Endodermal cell (in vitro differentiated cells): ENCODE results near the gene DRD4. TPM values are rescaled to one million over a fixed set of nuclear protein-coding genes. Genes with fewer than 3 reads are reported as not detected.
A peak's percentile ranks its signal among the peaks of the same experiment; 100 is the strongest.

Experiments
- DNase-seq: peaks from one replicate; pipeline ENCODE4 v3.0.0-alpha.2; 2017
- H3K27ac ChIP-seq: 2 replicates; pipeline ENCODE4 v1.5.1; 2013; ENCODE audit warnings: mild to moderate bottlenecking, low read depth, low read length, moderate library complexity
- H3K27me3 ChIP-seq: 2 replicates; pipeline ENCODE4 v1.6.1; 2013; ENCODE audit warnings: mild to moderate bottlenecking, low read length, moderate library complexity; ENCODE audit not compliant: insufficient read depth, control insufficient read depth, poor library complexity, severe bottlenecking
- H3K36me3 ChIP-seq: 2 replicates; pipeline ENCODE4 v1.7.0; 2013; ENCODE audit warnings: mild to moderate bottlenecking, low read length, moderate library complexity; ENCODE audit not compliant: control insufficient read depth, insufficient read depth
- H3K4me1 ChIP-seq: one replicate; pipeline ENCODE4 v1.7.0; 2013; ENCODE audit warnings: low read length; ENCODE audit not compliant: control insufficient read depth, insufficient read depth
- H3K4me3 ChIP-seq: 2 replicates; pipeline ENCODE4 v1.5.1; 2013; ENCODE audit warnings: mild to moderate bottlenecking, low read length, moderate library complexity
- H3K9ac ChIP-seq: 2 replicates; pipeline ENCODE4 v1.6.1; 2013; ENCODE audit warnings: mild to moderate bottlenecking, low read length, moderate library complexity; ENCODE audit not compliant: poor library complexity, severe bottlenecking; ENCODE audit errors: extremely low read depth
- H3K9me3 ChIP-seq: 2 replicates; pipeline ENCODE4 v1.6.1; 2013; ENCODE audit warnings: mild to moderate bottlenecking, low read length, moderate library complexity; ENCODE audit not compliant: control insufficient read depth
- H3K27ac Mint-ChIP-seq: 2 replicates; pipeline ENCODE4 v1.8.0; 2020; ENCODE audit warnings: mixed read lengths
- H3K27me3 Mint-ChIP-seq: 2 replicates; pipeline ENCODE4 v1.8.0; 2021; ENCODE audit warnings: mild to moderate bottlenecking, mixed read lengths; ENCODE audit not compliant: insufficient read depth
- H3K36me3 Mint-ChIP-seq: 2 replicates; pipeline ENCODE4 v1.8.0; 2020; ENCODE audit warnings: low read depth, mixed read lengths
- H3K4me1 Mint-ChIP-seq: 2 replicates; pipeline ENCODE4 v1.8.0; 2020; ENCODE audit warnings: mixed read lengths
- H3K4me3 Mint-ChIP-seq: 2 replicates; pipeline ENCODE4 v1.8.0; 2020; ENCODE audit warnings: mild to moderate bottlenecking, moderate library complexity, mixed read lengths
- H3K9me3 Mint-ChIP-seq: 2 replicates; pipeline ENCODE4 v1.8.0; 2020; ENCODE audit warnings: mild to moderate bottlenecking, mixed read lengths
- CTCF ChIP-seq: fragments of 200-600 bp; sonication (generic); conservative IDR thresholded peaks from 2 replicates; pipeline ENCODE4 v1.5.0; 2021; ENCODE audit warnings: antibody characterized with exemption, mild to moderate bottlenecking
- WGBS, 2 experiments: methylation state at CpG; one replicate each; pipeline versions ENCODE4 v1.1.5 to v1.1.7; 2013; ENCODE audit warnings: missing lambda C conversion rate in 2 of 2, mixed read lengths in 1 of 2; ENCODE audit not compliant: insufficient coverage in 1 of 2, insufficient read length in 1 of 2; 5-methylcytosine and 5-hydroxymethylcytosine counted together
- total RNA-seq, 2 donors: library from RNA; stranded (reverse); fragmentation: NEBNext Ultra II Directional in 1 of 2; extraction: Animal tissue kit (Norgen Biotek cat#: 25700) in 1 of 2; gene quantifications; 2 replicates in 1 of 2; 3 replicates in 1 of 2; pipeline ENCODE4 v1.2.1, GENCODE V29; 2021

DRD4 gene
- total RNA-seq, 2 donors from 2014 or later, result 1.8 to 2.7 TPM

GRCh38 chr11:638631-639331, 1.7 kb downstream of the DRD4 start:
- Histone ChIP-seq H3K9me3 (no peaks in the 10 kb centered on the region), H3K27ac (peak overlapping the region; percentile 68), H3K36me3 (no peaks in the 10 kb centered on the region), H3K4me3 (no peak overlapping the region), H3K27me3 (peaks cover 57% of the 10 kb centered on the region), H3K4me1 (peaks cover 3% of the 10 kb centered on the region), H3K9ac (peak overlapping the region; percentile 39)
- Mint-ChIP-seq H3K36me3 (peaks cover 4% of the 10 kb centered on the region), H3K4me1 (peaks cover 9% of the 10 kb centered on the region), H3K27ac (peak overlapping the region; percentile 85), H3K27me3 (peaks cover 63% of the 10 kb centered on the region), H3K9me3 (no peaks in the 10 kb centered on the region), H3K4me3 (peak overlapping the region; percentile 45)
- peak; percentile 87 for DNase-seq
- 8 to 11% methylated on average over 13 to 27 of the region's 28 CpGs for WGBS, 2 experiments
- TF ChIP-seq CTCF, result no peak

- TF ChIP-seq CTCF, result no peak
- DNase-seq, result peak; percentile 54
Observed at GRCh38 chr11:639332-639955, 2.4 kb downstream of the DRD4 start.

GRCh38 chr11:640021-640706, 3.1 kb downstream of the DRD4 start:
- Mint-ChIP-seq H3K36me3 (peaks cover 9% of the 10 kb centered on the region), H3K27me3 (peaks cover 52% of the 10 kb centered on the region), H3K9me3 (no peaks in the 10 kb centered on the region), H3K4me3 (peak overlapping the region; percentile 45), H3K27ac (peak overlapping the region; percentile 39), H3K4me1 (peaks cover 9% of the 10 kb centered on the region)
- Histone ChIP-seq H3K9me3 (no peaks in the 10 kb centered on the region), H3K27ac (no peak overlapping the region), H3K4me1 (peaks cover 3% of the 10 kb centered on the region), H3K4me3 (no peak overlapping the region), H3K27me3 (peaks cover 53% of the 10 kb centered on the region), H3K36me3 (no peaks in the 10 kb centered on the region), H3K9ac (no peak overlapping the region)
- WGBS, 2 experiments, result 48 to 80% methylated on average over 24 to 54 of the region's 69 CpGs
- DNase-seq, result peak; percentile 74
- TF ChIP-seq CTCF, result no peak

More at GRCh38 chr11:639332-639955, 2.4 kb downstream of the DRD4 start:
- Histone ChIP-seq H3K9ac (peak overlapping the region; percentile 39), H3K36me3 (no peaks in the 10 kb centered on the region), H3K9me3 (no peaks in the 10 kb centered on the region), H3K4me1 (peaks cover 3% of the 10 kb centered on the region), H3K27ac (peak overlapping the region; percentile 68), H3K27me3 (peaks cover 57% of the 10 kb centered on the region), H3K4me3 (no peak overlapping the region)
- Mint-ChIP-seq H3K9me3 (no peaks in the 10 kb centered on the region), H3K4me3 (peak overlapping the region; percentile 45), H3K36me3 (peaks cover 8% of the 10 kb centered on the region), H3K27me3 (peaks cover 59% of the 10 kb centered on the region), H3K4me1 (peaks cover 9% of the 10 kb centered on the region), H3K27ac (peak overlapping the region; percentile 85)
- 13 to 17% methylated on average over 12 to 80 of the region's 80 CpGs for WGBS, 2 experiments
